GM12891 (cell line): ENCODE measurements around the gene FAHD2B.
"Not testable (repeated sequence)": the region's sequence is repeated elsewhere in the genome, so short reads cannot be mapped to it uniquely, and the experiment has no call there.

Experiments
- PAX5 ChIP-seq: IDR thresholded peaks from 2 replicates; pipeline ENCODE4 v1.6.1; 2011; ENCODE audit warnings: low read length, moderate library complexity, mild to moderate bottlenecking; ENCODE audit not compliant: insufficient read depth, severe bottlenecking
- POLR2A ChIP-seq: IDR thresholded peaks from 2 replicates; pipeline ENCODE4 v1.6.1; 2011; ENCODE audit warnings: low read depth, low read length, control low read depth
- POLR2AphosphoS5 ChIP-seq: IDR thresholded peaks from 2 replicates; pipeline ENCODE4 v1.6.1; 2011; ENCODE audit warnings: low read depth, low read length, control low read depth
- SPI1 ChIP-seq: IDR thresholded peaks from 2 replicates; pipeline ENCODE4 v1.6.1; 2011; ENCODE audit warnings: low read depth, low read length, control low read depth
- TAF1 ChIP-seq: IDR thresholded peaks from 2 replicates; pipeline ENCODE4 v1.6.1; 2011; ENCODE audit warnings: low read depth, low read length, control low read depth

GRCh38 chr2:97083516-97083915, 11.2 kb downstream of the FAHD2B start:
- not testable (repeated sequence) for TF ChIP-seq POLR2AphosphoS5, TAF1, POLR2A, SPI1, PAX5
